ENCODE data around the gene ROBO2.

DNA sequence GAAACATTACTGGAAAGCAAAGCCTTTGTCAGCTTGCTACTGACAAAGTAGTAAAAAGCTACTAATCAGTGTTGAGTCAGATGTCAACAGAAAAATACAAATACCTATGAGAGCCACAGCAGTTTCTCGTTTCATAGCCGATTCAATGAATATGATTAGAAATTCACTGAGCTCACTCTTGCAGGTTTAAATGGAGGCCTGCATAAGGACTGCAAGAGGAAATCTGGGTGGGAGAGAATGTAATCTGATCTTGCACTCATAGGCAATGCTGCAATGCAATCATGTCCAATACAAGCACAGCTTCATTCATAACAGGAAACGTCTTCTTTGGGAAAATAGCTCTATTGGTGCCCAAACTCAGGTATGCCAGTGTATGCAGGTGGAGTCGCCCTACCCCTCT lies 608.8 kb downstream of the ROBO2 start:
- TF ChIP-seq POLR2AphosphoS5 (IDR thresholded peaks at IDR 0.05) (no peak), RAD21 (conservative IDR thresholded peaks at IDR 0.05) (no peak), EZH2 (IDR thresholded peaks at IDR 0.05; ENCODE audit: borderline replicate concordance, insufficient read depth, low read length, poor library complexity, severe bottlenecking) (no peak), EP300 (conservative IDR thresholded peaks at IDR 0.05; ENCODE audit: poor library complexity, severe bottlenecking) (no peak)
- TF ChIP-seq, protein P1, sequence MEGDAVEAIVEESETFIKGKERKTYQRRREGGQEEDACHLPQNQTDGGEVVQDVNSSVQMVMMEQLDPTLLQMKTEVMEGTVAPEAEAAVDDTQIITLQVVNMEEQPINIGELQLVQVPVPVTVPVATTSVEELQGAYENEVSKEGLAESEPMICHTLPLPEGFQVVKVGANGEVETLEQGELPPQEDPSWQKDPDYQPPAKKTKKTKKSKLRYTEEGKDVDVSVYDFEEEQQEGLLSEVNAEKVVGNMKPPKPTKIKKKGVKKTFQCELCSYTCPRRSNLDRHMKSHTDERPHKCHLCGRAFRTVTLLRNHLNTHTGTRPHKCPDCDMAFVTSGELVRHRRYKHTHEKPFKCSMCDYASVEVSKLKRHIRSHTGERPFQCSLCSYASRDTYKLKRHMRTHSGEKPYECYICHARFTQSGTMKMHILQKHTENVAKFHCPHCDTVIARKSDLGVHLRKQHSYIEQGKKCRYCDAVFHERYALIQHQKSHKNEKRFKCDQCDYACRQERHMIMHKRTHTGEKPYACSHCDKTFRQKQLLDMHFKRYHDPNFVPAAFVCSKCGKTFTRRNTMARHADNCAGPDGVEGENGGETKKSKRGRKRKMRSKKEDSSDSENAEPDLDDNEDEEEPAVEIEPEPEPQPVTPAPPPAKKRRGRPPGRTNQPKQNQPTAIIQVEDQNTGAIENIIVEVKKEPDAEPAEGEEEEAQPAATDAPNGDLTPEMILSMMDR (IDR thresholded peaks at IDR 0.05; ENCODE audit: poor library complexity, severe bottlenecking) = no peak
- TF ChIP-seq, protein P2, sequence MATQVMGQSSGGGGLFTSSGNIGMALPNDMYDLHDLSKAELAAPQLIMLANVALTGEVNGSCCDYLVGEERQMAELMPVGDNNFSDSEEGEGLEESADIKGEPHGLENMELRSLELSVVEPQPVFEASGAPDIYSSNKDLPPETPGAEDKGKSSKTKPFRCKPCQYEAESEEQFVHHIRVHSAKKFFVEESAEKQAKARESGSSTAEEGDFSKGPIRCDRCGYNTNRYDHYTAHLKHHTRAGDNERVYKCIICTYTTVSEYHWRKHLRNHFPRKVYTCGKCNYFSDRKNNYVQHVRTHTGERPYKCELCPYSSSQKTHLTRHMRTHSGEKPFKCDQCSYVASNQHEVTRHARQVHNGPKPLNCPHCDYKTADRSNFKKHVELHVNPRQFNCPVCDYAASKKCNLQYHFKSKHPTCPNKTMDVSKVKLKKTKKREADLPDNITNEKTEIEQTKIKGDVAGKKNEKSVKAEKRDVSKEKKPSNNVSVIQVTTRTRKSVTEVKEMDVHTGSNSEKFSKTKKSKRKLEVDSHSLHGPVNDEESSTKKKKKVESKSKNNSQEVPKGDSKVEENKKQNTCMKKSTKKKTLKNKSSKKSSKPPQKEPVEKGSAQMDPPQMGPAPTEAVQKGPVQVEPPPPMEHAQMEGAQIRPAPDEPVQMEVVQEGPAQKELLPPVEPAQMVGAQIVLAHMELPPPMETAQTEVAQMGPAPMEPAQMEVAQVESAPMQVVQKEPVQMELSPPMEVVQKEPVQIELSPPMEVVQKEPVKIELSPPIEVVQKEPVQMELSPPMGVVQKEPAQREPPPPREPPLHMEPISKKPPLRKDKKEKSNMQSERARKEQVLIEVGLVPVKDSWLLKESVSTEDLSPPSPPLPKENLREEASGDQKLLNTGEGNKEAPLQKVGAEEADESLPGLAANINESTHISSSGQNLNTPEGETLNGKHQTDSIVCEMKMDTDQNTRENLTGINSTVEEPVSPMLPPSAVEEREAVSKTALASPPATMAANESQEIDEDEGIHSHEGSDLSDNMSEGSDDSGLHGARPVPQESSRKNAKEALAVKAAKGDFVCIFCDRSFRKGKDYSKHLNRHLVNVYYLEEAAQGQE (IDR thresholded peaks at IDR 0.05; ENCODE audit: borderline replicate concordance) = no peak
